SJSA1 (cell line): ENCODE results near the gene P3H3. TPM values are rescaled to one million over a fixed set of nuclear protein-coding genes. Genes with fewer than 3 reads are reported as not detected.
"Not testable (repeated sequence)": the region's sequence is repeated elsewhere in the genome, so short reads cannot be mapped to it uniquely, and the experiment has no call there.

Experiments used
- DNase-seq, 2 experiments: peaks; one replicate each; pipeline ENCODE4 v3.0.0-alpha.2; 2015 to 2020; ENCODE audit warnings: low spot score in 2 of 2, low read depth in 1 of 2
- H3K27ac ChIP-seq: fragments of 250-450 bp; sonication (Bioruptor Pico); 2 replicates; pipeline ENCODE4 v1.5.1; 2020; ENCODE audit warnings: mild to moderate bottlenecking, moderate library complexity
- H3K27me3 ChIP-seq: fragments of 250-450 bp; sonication (Bioruptor Pico); replicated peaks from 2 replicates; pipeline ENCODE4 v1.5.1; 2020; ENCODE audit warnings: mild to moderate bottlenecking, moderate library complexity
- H3K36me3 ChIP-seq: fragments of 250-450 bp; sonication (Bioruptor Pico); 2 replicates; pipeline ENCODE4 v1.5.1; 2020; ENCODE audit warnings: mild to moderate bottlenecking
- H3K4me1 ChIP-seq: fragments of 250-450 bp; sonication (Bioruptor Pico); replicated peaks from 2 replicates; pipeline ENCODE4 v1.6.1; 2021; ENCODE audit warnings: mild to moderate bottlenecking
- H3K4me3 ChIP-seq: fragments of 250-450 bp; sonication (Bioruptor Pico); 2 replicates; pipeline ENCODE4 v1.5.1; 2020; ENCODE audit warnings: mild to moderate bottlenecking
- H3K9me3 ChIP-seq: fragments of 250-450 bp; sonication (Bioruptor Pico); replicated peaks from 2 replicates; pipeline ENCODE4 v1.5.1; 2020; ENCODE audit warnings: mild to moderate bottlenecking
- total RNA-seq: library from RNA; depleted of rRNA; stranded (reverse); fragments of >200 nt; shearing (Covaris generic); gene quantifications from 2 replicates; pipeline ENCODE4 v1.2.3, GENCODE V29; 2014

Gene P3H3
- total RNA-seq, 1 experiment from 2014 or later = 0.63 TPM

DNA sequence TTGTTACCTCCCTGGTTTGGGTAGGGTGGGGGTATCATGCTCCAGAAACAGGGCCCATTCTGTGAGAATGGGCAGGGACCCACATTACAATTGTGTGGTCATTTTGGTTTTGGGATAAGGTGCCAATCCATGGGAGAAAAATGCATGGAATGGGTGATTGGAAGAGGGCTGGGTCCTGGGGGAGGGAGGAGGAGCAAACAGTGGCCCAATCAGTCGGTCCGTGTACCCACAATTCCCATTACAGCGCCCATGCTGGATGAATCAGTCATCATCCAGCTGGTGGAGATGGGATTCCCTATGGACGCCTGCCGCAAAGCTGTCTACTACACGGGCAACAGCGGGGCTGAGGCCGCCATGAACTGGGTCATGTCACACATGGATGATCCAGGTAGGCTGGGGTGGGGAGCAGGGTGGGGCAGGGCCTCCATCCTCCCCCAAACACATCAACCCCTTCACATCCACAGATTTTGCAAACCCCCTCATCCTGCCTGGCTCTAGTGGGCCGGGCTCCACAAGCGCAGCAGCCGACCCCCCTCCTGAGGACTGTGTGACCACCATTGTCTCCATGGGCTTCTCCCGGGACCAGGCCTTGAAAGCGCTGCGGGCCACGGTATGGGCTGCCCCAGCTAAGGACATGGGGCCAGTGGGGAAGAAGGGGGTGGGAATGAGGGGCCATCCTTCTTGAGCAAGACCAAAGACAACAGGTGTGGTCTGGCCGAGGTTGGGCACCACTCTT is 35.5 kb downstream of the P3H3 start:
- peaks cover 97% of the 10 kb centered on the region for H3K36me3 ChIP-seq
- H3K27ac ChIP-seq = no peak overlapping the region

GRCh38 chr12:6865307-6865706 is 37.1 kb downstream of the P3H3 start:
- Histone ChIP-seq H3K36me3 (peaks cover 97% of the 10 kb centered on the region), H3K4me1 (peaks cover 25% of the 10 kb centered on the region)
- not testable (repeated sequence) for H3K9me3 ChIP-seq, DNase-seq, H3K27ac ChIP-seq, H3K27me3 ChIP-seq, H3K4me3 ChIP-seq

More for the DNA sequence above, 35.5 kb downstream of the P3H3 start:
- Histone ChIP-seq H3K4me3 (no peak overlapping the region), H3K27me3 (no peaks in the 10 kb centered on the region), H3K4me1 (peaks cover 11% of the 10 kb centered on the region), H3K9me3 (no peaks in the 10 kb centered on the region)
- no peak for DNase-seq

DNA sequence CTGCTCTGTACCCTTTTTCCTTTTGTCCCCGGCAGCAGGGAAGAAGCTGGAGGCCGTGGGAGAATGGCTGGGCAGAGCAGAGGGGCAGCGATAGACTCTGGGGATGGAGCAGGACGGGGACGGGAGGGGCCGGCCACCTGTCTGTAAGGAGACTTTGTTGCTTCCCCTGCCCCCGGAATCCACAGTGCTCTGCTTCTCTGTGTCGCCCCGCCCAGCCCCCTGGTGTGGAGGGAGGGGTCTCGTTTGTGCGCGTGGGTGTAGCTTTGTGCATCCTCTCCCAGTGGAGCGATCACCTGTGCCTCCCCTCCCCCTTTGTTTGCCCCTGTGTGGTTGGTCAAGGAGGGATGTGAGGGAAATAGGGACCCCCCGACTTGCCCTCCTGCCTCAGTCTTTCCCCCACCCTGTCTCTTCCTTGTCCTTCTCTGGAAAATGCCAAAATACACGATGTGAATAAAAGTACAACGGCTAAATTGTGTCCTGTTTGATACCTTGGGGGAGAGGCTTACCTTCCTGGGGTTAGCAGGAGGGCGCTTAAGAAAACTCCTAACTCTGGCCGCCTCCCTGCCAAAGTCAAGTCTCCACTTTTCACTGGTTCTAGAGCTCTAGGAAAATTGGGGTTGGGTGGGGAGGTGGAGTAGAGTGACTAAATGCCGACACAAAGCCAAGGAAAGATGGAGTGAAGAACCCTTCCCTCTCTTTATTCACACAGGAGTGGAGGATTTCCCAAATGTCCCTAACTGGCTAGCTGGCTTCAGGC is 38.1 kb downstream of the P3H3 start:
- peak overlapping the region; percentile 37; the same call in 1 of the 2 replicates for H3K27ac ChIP-seq
- DNase-seq = no peak
- H3K4me3 ChIP-seq = no peak overlapping the region; the same call in 1 of the 2 replicates
- H3K9me3 ChIP-seq = no peaks in the 10 kb centered on the region
- peaks cover 26% of the 10 kb centered on the region for H3K4me1 ChIP-seq
- no peaks in the 10 kb centered on the region for H3K27me3 ChIP-seq
- peaks cover 97% of the 10 kb centered on the region for H3K36me3 ChIP-seq

- Histone ChIP-seq H3K36me3 (peaks cover 97% of the 10 kb centered on the region), H3K9me3 (no peaks in the 10 kb centered on the region), H3K27ac (peak overlapping the region; percentile 37; the same call in 1 of the 2 replicates), H3K4me1 (peaks cover 32% of the 10 kb centered on the region), H3K27me3 (no peaks in the 10 kb centered on the region), H3K4me3 (peak overlapping the region; percentile 95)
- DNase-seq = peak in 1 of 2 experiments; percentile 60
These were observed 38.8 kb downstream of the P3H3 start for GRCh38 chr12:6866920-6867412.

DNA sequence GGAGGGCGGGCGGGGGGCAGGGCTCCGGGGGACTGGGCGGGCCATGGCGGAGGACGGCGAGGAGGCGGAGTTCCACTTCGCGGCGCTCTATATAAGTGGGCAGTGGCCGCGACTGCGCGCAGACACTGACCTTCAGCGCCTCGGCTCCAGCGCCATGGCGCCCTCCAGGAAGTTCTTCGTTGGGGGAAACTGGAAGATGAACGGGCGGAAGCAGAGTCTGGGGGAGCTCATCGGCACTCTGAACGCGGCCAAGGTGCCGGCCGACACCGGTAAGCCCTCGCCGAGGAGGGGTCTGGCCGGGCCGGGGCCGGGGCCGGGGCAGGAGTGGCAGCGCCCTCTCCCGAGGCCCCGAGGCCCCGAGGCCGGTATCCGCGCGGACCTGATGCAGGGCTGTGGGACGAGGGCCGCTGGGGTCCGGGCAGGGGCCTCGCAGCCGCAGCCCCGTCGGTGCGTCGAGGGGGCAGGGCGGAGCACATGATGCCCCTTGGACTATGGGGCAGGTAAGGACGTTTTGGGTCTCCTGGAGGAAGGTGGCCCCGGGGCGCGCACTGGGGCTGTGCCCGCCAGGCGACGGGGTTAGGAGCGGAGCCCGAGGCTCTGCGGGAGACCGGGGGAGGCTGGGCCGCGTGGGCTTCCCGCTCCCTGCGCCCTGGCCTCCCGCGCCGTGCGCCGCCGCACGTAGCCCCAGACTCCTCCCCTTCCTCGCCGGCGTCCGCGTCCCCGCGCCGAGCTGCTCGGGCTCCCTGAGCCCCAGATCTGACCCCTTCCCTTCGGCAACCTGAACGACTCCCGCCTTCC is 39.4 kb downstream of the P3H3 start, which contains the start of gene TPI1:
TPI1 (plus strand) TSS at position 119 of the 798 bp plus-strand sequence; CDS start at position 155, 36 bp downstream.
- peaks cover 39% of the 10 kb centered on the region for H3K4me1 ChIP-seq
- H3K36me3 ChIP-seq = peaks cover 97% of the 10 kb centered on the region
- peak within 1 kb of the TSS; percentile 70 for H3K27ac ChIP-seq
- DNase-seq = peak; percentile 75 to 88
- no peaks in the 10 kb centered on the region for H3K9me3 ChIP-seq
- no peaks in the 10 kb centered on the region for H3K27me3 ChIP-seq
- H3K4me3 ChIP-seq = peak within 1 kb of the TSS; percentile 95

- Histone ChIP-seq H3K27me3 (no peaks in the 10 kb centered on the region), H3K36me3 (peaks cover 94% of the 10 kb centered on the region), H3K27ac (peak overlapping the region; percentile 70; the same call in 1 of the 2 replicates), H3K4me1 (peaks cover 41% of the 10 kb centered on the region), H3K4me3 (peak overlapping the region; percentile 95), H3K9me3 (no peaks in the 10 kb centered on the region)
- DNase-seq = peak in 1 of 2 experiments; percentile 75
These were observed 40.2 kb downstream of the P3H3 start for GRCh38 chr12:6868211-6869048.

GRCh38 chr12:6869049-6870021 is 41.1 kb downstream of the P3H3 start:
- Histone ChIP-seq H3K9me3 (no peaks in the 10 kb centered on the region), H3K4me3 (peak overlapping the region; percentile 95), H3K36me3 (peaks cover 86% of the 10 kb centered on the region), H3K4me1 (peaks cover 47% of the 10 kb centered on the region), H3K27me3 (no peaks in the 10 kb centered on the region), H3K27ac (no peak overlapping the region)
- peak; percentile 82 to 86 for DNase-seq

- peaks cover 84% of the 10 kb centered on the region for H3K36me3 ChIP-seq
- not testable (repeated sequence) for H3K27me3 ChIP-seq, H3K27ac ChIP-seq, H3K4me3 ChIP-seq, H3K9me3 ChIP-seq, DNase-seq
- peaks cover 47% of the 10 kb centered on the region for H3K4me1 ChIP-seq
These were observed 42.1 kb downstream of the P3H3 start for GRCh38 chr12:6870304-6870703.

DNA sequence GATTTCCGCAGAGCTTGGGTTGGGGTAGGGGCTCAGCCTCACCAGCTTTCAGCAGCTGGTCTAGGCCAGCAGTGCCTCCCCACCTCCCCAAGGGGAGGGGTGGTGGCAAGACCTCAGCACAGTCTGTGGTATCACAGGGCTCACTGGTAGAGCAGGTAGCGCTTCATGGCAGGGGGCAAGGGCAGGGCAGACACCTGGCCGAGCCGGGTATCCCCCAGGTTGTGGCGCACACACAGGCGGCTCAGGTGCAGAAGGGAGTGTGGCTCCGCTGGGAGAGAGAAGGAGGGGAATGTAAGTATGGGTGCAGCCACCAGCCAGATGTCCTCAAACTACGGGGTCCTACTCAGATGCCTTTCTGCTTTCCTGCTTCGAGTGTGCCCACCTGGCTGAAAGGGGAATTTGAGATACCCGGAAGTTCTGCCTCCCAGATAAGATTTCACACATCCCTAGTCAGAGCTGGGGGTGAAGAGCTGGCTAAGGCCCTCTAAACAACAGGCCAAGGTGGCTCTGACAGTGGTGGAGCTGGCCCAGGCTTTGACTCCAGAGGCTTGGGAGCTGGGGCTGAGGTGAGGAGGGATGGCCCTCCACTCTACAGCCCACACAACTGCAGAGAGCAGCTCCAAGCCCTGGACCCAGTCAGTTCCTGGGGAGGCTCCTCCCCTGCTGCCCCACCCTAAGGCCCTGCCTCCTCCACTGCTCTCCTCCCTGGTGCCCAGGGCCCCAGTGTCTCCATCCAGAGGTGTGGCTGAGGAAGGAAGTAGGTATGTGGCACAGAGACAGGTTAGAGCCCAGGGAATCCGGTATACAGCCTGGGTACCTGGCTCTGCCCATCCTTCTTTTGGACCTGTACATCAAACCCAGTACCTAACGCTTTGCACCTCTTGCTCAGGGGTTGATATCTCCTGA is 43.1 kb downstream of the P3H3 start:
- DNase-seq = peak in 1 of 2 experiments; percentile 25
- H3K9me3 ChIP-seq = no peaks in the 10 kb centered on the region
- no peak overlapping the region for H3K27ac ChIP-seq
- H3K36me3 ChIP-seq = peaks cover 82% of the 10 kb centered on the region
- H3K27me3 ChIP-seq = no peaks in the 10 kb centered on the region
- H3K4me1 ChIP-seq = peaks cover 47% of the 10 kb centered on the region
- no peak overlapping the region for H3K4me3 ChIP-seq

GRCh38 chr12:6872073-6873048 is 44.2 kb downstream of the P3H3 start:
- Histone ChIP-seq H3K27me3 (no peaks in the 10 kb centered on the region), H3K27ac (peak overlapping the region; percentile 3), H3K9me3 (no peaks in the 10 kb centered on the region), H3K36me3 (peaks cover 74% of the 10 kb centered on the region), H3K4me1 (peaks cover 41% of the 10 kb centered on the region), H3K4me3 (peak overlapping the region; percentile 51)
- DNase-seq = peak; percentile 82 to 85
